ENCODE data around the gene RLN3.
A peak's percentile ranks its signal among the peaks of the same experiment; 100 is the strongest.

The RLN3 gene, protein sequence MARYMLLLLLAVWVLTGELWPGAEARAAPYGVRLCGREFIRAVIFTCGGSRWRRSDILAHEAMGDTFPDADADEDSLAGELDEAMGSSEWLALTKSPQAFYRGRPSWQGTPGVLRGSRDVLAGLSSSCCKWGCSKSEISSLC

DNA sequence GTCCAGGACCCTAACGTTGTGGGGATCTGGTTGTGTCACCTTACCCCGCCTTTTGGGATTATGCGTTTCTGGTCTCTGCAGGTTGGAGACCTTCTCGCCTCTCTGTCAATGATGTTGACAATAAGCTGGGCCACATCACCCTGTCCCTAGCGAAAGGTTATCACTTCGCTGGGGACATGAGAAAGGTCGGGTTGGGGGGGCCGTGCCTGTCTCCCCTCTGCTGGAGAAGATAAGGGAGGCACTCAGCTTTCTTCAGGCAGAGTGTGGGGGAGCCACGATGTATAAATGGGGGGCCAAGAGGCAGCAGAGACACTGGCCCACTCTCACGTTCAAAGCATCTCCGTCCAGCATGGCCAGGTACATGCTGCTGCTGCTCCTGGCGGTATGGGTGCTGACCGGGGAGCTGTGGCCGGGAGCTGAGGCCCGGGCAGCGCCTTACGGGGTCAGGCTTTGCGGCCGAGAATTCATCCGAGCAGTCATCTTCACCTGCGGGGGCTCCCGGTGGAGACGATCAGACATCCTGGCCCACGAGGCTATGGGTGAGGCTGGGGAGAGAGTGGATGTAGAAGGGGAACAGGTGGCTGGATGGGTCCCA is at the start of gene RLN3:
Gene RLN3 (plus strand): TSS at position 293 of the 595 bp plus-strand sequence. CDS start 57 bp downstream, at position 350.
- no peak for DNase-seq

DNA sequence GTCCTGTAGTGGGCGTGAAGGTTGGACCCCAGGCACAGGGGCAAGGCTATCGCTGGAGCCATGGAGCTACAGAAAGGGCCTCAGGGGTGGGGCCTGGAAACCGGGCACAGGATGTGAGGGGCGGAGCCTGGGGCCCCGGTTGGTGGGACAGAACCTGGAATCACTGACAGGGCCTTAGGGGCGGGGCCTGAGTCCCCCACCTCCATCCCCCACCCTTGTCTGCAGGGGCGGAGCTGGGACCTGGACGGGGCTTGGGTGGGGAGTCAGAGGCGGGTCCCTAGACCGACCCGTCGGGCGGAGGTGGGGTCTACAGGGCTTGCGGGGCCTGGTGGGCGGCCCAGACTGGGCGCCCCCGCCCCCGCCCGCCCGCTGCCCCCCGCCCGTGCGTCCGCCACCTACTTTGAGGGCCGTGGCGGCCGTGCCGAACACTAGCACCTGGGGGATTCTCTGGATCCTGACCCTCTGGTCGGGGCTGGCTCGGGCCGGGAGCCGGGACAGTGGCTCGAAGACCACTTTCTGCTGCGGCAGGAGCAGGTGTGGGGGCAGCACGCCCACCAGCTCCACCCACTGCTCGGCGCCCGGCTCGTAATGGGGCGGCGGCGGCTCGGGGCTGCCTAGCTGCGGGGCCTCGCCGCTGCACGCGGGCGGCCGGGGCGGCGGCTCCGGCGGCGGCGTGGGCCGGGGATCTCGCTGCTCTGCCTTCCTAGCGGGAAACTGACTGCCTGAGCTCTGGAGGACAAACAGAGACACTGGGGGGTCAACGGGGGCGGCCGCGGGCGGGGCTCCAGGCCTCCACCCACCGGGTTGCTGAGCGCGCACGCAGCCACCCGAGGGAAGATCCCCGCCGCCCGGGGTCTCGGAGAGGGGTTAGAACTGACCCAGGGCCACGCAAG is 49.4 kb upstream of the RLN3 start:
- peak; percentile 26 for DNase-seq

DNA sequence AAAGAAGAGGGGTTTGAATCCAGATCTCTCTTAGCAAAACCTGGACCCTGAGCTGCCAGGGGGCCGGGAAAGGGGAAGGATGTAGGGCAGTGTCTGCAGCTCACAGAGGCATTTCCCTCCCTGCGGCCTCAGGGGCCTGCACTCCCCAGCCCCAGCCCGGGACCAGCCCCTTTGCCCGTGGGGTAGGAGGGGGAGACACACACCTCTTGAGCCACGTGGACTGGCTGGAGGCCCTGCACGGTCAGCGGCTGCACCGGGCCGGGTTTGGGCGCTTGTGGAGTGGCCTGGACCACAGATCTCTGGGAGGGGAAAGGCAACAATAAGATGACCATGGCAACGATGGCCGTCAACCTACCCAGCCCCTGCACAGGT is 48.7 kb upstream of the RLN3 start:
- no peak for DNase-seq

DNA sequence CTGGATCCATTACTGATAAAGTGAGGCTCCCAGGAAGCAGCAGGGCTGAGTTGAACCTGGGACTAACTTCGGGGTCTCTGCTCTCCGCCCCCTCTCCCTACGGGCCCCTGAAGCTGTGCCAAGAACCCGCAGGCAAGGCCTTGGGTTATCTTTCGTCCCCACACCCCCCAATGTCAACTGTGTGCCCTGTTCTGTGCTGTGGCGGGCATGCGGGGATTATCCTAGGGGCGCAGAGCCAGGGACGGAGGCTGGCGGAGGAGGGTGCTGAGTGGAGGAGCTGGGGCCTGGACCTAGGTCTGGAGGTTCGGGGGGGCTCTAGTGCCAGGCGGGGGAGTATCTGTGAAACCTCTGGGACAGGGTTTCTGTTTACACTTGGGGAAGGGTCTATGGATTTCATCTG is 48.3 kb upstream of the RLN3 start:
- no peak for DNase-seq

DNA sequence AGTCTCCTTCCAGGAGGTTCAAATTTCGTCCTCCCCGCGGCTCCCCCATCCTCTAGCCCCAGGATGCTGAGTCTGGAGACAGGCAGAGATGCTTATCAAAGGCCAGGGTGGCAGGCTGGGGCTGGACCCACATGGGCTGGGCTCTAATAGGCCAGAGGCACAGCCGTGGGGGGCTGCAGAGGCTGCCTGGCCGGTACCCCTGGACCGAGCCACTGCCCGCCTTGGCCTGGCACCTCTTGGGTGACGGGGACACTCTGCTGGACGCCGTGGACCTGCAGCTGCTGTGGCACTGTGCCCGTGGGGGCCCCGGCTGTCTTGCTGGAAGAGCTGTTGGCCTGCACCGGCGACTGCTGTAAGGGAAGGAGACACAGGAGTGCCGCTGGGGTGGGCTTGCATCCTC is 47.6 kb upstream of the RLN3 start:
- DNase-seq, result no peak

DNA sequence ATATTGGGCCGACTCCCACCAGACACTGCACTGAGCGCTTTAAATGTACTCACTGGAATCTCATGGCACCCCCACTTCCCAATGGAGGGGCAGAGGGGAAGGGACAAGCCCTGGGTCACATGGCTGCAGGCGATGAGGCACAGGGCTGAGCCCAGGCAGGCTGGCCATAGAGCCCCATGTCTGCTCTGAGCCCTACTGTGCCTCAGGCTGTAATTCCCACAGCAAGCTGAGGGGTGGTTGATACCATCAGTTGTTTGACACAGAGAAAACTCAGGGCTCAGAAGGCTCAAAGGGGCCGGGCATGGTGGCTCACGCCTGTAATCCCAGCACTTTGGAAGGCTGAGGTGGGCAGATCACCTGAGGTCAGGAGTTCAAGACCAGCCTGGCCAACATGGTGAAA is 46.9 kb upstream of the RLN3 start:
- DNase-seq, result no peak

DNA sequence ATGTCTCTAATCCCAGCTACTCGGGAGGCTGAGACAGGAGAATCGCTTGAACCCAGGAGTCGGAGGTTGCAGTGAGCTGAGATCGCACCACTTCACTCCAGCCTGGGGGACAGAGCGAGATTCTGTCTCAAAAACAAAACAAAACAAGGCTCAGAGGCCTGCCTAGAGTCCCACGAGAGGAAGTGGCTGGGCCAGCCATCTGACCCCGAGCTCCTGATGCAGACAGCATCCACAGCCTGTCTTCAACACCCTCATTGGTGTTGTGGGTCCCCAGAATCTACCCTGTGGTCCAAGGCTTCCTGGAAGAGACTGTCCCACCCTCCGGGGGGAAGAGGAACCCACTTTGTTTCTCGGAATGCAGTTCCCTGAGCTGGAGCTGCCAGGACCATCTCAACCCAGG is 46.5 kb upstream of the RLN3 start:
- no peak for DNase-seq

DNA sequence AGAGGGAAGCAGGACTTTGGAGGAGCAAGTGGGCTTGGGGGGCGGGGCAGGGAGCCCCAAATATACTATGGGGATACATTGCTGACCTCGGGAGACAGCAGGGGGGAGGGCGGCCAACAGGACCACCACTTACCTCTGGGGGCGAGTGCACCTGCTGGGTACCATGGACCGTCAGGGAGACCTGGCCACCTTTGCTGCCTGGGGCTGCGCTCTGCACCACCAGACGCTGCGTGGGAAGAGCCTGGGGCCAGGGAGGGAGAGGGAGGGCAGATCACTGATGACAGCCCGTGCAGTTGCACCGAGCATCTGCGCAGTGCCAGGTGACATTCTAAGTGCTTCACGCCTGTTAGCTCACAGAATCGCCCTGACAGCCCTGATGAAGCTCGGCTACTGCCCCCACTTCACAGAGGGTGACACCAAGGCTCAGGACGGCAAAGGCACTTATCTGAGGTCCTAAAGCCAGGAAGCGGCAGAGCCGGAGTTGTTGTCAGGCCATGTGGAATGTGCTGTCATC is 45.9 kb upstream of the RLN3 start:
- no peak for DNase-seq

DNA sequence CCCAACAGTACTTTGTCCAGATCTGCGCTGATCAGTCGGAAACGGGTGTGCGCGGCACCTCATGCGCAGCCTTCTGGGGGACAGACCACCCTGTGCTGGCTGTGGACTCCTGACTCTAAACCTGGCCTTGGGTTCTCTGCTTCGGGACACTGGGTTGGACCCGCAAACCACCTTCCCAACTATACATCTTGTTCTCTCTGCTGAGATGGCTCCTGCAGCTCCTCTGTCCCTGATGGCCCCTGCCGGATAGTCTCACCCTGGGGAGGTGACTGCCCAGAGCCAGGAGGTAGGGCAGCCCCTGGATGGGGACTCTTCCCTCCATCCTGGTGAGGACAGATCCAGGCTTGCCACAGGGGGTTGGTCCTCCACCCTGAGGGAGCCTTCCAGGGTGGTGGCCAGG is 45.2 kb upstream of the RLN3 start:
- no peak for DNase-seq

DNA sequence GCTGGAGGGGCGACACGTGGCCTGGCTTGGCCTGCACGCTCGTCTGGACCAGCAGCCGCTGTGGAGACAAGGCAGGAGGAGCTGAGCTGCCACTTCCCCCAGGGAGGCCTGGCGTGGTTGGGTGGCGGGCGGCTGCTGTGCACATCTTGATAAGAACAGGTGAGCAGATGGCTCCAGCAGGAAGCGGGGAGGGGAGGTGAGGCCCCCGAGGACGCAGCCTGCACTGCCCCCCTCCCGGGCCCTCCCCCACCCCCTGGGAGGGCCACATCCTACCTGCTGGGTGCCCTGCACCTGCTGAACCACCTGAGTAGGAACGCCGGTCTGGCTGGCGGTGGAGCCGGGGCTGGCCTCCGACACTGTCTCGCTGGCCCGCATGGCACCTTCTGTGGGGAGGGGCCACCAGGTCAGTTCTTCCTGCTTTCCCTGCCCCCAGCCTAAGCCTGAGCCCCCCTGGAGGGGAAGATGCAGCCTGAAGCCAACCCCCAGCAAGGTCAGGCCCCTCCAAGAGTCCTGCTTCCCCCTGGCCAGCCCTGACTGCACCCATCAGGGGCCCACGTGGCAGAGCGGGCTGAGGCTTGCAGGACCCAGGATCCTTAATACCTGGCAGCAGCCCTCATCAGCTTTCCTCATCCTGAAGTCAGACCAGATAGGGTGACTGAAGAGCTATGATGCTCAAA is 44.6 kb upstream of the RLN3 start:
- DNase-seq, result peak; percentile 53

DNA sequence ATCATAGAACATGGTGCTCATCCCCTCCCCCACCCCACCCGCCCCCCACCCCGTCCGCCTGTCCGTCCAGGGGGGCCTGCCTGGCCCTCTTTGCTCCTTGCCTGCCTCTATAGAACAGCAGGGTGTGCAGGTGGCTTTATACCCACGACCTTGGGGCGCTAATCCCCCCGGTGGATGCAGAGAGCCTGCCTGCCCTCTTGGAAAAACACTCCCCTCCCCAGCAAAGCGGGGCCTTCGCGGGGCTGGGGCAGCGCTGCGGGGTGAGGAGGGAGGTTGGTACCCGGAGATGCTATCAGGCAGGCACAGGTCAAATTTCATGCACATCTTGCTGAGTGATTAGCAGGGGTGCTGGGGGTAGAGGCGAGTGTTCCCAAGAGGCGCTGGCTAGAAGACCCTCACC is 43.8 kb upstream of the RLN3 start:
- no peak for DNase-seq

DNA sequence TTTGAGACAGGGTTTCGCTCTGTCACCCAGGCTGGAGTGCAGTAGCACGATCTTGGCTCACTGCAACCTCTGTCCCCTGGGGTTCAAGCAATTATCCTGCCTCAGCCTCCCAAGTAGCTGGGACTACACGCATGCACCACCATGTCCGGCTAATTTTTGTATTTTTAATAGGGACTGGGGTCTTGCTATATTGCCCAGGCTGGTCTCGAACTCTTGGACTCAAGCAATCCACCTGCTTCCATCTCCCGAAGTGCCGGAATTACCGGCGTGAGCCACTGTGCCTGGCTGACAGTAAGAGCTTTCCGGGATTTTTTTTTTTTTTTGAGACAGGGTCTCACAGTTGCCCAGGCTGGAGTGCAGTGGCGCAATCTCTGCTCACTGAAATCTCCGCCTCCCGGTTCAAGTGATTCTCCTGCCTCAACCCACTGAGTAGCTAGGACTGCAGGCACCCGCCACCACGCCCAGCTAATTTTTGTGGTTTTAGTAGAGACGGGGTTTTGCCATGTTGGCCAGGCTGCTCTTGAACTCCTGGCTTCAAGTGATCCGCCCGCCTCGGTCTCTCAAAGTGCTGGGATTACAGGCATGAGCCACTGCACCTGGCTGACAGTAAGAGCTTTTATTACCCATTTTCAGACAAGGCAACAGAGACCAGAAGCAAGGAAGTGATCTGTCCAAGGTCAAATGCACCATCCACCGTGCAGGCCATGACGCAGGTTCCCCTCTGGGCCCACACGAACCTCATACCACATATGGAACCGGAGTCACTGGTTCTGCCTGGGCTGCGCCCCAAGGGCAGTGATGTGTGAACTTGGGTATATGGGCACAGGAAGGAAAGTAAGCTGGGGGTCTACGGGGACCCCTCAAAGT is 42.8 kb upstream of the RLN3 start:
- DNase-seq, result peak; percentile 46

DNA sequence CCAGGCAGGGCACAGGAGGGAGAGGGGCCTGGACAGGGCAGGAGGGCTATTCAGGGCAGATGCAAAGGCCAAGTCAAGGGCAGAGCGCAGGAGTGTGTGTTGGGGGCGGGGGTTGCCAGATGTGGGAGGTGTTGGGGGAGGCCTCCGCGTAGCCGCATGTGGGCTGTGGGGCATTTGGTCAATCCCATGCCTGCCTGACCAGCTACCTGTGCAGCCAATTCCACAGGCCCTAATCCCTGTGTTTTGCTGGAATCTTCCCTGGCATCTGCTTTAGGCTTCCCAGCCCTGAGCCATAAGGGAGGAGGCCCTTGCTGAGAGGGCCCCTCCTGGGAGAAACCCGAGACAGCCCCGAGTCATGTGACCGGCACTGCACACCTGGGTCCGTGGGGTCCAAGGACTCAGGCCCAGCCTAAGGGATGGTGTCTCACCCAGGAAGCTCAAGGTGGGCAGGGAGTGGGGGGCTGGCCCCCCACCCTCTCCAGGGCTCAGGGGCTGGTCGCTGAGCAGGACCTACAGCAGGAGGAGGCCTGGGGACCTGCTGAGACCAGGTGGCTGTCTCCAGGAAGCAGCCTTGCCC is 42.1 kb upstream of the RLN3 start:
- peak; percentile 40 for DNase-seq

DNA sequence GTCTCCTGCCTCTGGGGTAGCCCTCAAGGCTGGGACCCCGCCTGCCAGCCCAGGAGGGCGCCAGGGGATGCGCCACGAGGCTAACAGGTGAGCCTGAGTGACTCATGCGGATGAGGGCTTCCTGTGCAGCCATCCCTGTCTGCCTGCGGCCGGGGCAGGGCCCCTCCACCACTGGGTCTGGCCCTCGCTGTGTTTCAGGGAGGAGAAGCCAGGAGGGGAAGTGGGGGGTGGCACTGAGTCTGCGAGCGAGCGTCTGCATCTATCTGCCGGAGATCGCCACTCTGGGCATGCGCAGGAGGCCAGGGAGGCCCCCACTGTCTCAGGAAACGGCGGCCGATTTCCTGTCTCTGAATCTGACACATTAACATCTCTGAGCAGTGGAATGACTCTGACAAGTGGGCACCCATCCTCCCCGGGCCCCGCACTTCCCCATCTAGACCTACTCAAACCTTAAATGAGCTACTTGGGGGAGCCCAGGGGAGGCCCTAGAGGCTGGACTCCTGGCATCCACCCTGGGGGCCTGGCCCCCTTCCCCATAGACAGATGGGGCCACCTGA is 41.5 kb upstream of the RLN3 start:
- DNase-seq, result peak; percentile 99

DNA sequence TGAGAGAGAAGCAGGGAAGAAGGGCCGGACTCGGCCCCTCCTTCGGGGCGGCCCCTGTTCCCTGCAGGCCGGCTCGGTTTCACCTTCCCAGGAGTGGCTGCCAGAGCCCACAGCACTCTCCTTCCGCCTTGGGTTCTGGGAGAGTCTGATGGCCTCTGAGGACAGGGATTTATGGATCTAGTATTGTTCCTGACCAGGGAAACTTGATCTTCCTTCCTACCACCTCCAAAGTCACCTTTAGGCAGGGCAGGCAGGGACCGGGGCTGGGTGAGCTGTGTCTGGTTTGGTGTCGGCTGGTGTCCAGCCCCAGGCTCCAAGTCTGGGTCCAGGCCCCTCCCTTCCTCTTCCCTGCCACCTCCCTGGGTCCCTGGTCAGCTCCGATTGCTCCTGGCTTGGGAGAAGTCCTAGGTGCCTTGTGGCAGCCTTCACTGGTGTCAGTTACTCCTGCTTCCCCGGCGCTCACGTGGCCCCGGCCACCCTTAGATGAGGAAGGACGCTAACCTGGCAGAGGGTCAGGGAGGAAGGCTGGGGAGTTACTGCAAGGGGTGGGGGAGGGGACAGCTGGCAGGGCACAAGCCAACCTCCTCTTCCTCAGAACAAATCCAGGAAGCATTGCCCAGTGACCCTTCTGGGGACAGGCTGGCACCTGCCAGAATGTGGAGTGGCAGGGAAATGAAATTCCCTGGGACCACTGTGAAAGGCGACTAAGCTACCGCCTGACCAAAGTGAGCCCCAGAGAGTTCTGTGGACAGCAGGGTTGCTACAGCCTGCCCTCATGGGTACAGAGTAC is 40.7 kb upstream of the RLN3 start:
- no peak for DNase-seq

DNA sequence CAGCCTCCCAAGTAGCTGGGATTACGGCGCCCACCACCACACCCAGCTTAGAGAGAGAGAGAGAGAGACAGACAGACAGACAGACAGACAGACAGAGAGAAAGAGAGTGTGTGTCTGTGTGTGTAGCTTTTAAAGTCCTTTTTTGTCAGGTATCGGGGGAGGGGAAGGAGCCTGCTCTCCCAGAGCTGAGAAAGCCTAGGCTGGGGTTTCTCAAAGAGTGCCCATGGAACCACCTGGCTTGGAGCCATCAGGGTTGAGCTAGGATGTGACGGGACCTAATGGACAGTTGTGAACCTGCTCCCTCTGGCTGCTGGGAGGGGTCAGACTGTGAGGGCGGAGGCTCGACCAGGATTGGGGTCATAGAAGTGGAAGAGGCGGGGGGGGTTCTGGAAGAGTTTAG is 38.5 kb upstream of the RLN3 start:
- no peak for DNase-seq

DNA sequence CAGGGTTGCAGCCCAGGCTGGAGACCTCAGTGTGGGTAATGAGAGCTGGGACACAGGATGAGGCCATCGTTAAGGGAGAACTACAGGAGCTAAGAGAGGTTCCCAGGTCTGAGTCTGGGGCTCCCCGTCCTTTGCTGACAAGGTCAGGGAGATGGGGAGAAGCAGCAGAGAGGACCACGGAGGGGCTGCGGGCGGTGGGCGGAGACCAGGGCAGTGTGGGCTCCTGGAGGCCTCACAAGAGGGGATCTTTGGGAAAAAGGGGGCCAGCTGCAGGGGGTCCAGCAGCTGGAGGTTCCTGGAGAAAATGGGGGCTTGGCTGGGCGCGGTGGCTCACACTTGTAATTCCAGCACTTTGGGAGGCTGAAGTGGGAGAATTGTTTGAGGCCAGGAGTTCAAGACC is 37.9 kb upstream of the RLN3 start:
- no peak for DNase-seq

DNA sequence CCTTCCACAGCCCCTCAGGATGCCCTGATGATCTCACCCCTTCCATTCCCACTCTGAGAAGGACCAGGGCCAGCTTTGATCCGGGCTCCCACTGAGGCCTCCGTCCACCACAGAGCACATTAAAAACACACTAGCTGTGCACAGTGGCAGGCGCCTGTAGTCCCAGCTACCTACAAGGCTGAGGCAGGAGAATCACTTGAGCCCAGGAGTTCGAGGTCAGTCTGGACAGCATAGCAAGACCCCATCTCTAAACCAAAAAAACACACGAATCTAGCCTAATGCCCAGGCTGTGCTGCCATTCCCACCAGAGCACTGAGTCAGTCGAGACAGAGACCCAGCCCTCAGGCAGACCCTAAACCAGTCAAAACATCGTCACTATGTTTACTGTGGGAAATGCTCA is 35.9 kb upstream of the RLN3 start:
- no peak for DNase-seq

DNA sequence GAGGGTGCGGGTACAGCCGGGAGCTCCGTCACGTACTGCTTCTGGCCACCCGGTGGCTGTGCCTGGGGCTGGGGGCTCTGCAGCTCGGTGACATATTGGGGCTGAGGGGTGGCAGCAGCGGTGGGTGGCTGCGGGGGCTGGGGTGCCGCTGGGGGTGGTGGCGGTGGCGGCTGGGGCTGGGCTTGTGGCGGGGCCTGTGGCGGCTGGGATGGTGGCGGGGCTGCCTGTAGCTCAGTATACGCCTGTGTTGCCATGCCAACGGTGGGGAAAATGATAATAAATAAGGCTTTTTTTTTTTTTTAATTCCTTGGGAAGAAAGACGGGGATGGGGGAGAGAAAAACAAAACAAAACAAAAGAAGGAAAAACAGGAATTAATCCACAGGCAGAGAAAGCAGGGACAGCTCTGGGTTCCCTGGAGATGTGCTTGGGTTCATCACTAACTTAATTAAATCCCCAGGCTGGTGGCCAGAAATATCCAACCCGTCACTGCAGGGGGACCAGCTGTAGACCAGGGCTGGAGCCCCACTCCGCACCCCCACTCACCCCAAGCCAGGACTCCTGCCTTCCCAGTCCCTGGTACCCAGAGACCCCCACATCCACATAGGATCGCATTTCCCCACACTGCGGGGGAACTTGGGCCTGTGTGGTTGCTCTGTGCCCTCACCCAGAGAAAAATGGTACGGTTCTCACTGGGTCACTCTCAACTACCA is 34.2 kb upstream of the RLN3 start:
- no peak for DNase-seq

DNA sequence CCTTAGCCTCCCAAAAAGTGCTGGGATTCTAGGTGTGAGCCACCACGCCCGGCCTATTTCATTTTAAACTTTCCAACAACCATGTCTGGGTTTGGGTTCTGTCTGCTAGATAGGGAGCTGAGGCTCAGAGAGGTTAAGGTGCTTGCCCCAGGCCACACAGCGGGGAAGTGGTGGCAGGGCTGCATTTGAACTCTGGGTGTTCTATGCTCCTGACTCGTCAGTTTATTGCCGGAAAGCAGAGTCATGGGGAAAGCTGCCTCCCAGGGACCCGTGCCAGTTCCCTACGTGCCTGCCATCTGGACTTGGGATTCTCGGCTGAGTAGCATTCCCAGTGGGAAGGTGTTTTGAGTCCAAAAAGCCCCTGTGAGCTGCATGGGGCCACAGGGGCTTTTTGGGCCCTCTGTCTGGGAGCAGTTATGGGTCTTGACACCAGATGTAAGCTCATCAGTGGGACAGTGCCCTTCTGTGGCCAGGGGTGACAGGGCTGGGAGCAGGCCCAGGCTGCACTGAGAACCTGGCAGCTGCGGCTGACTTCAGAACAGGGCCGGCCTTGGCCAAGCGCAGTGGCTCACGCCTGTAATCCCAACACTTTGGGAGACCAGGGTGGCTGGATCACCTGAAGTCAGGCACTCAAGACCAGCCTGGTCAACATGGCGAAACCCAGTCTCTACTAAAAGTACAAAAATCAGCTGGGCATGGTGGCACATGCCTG is 32.8 kb upstream of the RLN3 start:
- DNase-seq, result no peak
